Measurements from ENCODE around the gene MVD. TPM values are rescaled to one million over a fixed set of nuclear protein-coding genes. Genes with fewer than 3 reads are reported as not detected.

Gene MVD, protein sequence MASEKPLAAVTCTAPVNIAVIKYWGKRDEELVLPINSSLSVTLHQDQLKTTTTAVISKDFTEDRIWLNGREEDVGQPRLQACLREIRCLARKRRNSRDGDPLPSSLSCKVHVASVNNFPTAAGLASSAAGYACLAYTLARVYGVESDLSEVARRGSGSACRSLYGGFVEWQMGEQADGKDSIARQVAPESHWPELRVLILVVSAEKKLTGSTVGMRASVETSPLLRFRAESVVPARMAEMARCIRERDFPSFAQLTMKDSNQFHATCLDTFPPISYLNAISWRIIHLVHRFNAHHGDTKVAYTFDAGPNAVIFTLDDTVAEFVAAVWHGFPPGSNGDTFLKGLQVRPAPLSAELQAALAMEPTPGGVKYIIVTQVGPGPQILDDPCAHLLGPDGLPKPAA
- total RNA-seq (10 to 100 TPM; 16.8 to 25.7 (median 23.2) TPM), polyA plus RNA-seq (100 to 1,000 TPM in 1 of 3 donors, 10 to 100 TPM in 2; 41.4 to 206 (median 84.8) TPM)

DNA sequence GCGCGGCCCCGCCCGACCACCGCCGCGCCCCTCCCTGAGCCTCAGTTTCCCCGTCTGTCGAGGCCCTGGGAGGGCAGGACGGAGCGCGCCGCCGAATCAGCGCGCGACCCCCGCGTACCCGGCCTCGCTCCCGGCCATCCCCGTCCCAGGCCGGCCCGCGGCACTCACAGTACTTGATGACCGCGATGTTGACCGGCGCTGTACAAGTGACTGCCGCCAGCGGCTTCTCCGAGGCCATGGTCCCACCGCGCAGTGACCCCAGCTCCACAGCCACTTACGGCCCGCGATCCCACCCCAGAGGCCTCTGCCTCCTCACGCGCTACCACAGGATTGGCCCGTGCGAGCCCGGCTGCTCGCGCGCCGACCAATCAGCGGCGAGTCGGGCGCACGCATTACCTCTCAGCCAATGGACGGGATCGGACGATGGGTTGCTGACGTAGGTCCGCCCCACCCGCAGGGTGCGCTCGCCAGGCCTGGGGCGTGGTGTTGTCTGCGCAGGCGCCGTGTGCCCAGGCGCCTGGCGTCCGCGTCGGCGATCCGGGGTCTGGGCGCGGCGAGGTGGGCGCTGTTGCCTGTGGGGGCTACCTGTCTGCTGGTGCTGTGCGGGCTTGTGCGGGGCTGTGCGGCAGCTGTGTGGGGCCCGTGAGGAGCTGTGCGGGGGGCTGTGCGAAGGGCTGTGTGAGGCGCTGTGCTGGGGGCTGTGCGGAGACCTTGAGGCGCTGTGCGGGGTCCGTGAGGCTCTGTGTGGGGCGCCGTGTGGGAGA, at the start of gene MVD:
Gene MVD, minus strand, starts transcription at position 249 of the 764 bp plus-strand sequence. Its CDS starts 11 bp downstream, at position 238.
- intact Hi-C loops (cut with DNase I), result loop anchor here (1.0 kb wide), 1 partner anchor 93 kb away; the partner anchor contains the start of gene ZC3H18
- Histone ChIP-seq H3K9me3 (no peaks in the 10 kb centered on the region), H3K36me3 (peaks cover 0 to 3% (median 0%) of the 10 kb centered on the region in 4 donors), H3K27ac (peak within 1 kb of the TSS; percentile 85 to 92 (median 88)), H3K4me3 (peak within 1 kb of the TSS; percentile 79 to 99 (median 85)), H3K27me3 (no peaks in the 10 kb centered on the region), H3K4me1 (peaks cover 0 to 22% (median 14%) of the 10 kb centered on the region in 4 donors)
- 0% methylated on average over 88 of the region's 88 CpGs for WGBS, 2 donors
- DNase-seq, result peak; percentile 99
- TF ChIP-seq EP300 (IDR thresholded peaks at IDR 0.05), result no peak
- TF ChIP-seq POLR2AphosphoS5 (IDR thresholded peaks at IDR 0.05), result peak; percentile 81 to 96 (median 91)
- TF ChIP-seq POLR2A (IDR thresholded peaks at IDR 0.05), result peak; percentile 43 to 86
- TF ChIP-seq, protein P1, sequence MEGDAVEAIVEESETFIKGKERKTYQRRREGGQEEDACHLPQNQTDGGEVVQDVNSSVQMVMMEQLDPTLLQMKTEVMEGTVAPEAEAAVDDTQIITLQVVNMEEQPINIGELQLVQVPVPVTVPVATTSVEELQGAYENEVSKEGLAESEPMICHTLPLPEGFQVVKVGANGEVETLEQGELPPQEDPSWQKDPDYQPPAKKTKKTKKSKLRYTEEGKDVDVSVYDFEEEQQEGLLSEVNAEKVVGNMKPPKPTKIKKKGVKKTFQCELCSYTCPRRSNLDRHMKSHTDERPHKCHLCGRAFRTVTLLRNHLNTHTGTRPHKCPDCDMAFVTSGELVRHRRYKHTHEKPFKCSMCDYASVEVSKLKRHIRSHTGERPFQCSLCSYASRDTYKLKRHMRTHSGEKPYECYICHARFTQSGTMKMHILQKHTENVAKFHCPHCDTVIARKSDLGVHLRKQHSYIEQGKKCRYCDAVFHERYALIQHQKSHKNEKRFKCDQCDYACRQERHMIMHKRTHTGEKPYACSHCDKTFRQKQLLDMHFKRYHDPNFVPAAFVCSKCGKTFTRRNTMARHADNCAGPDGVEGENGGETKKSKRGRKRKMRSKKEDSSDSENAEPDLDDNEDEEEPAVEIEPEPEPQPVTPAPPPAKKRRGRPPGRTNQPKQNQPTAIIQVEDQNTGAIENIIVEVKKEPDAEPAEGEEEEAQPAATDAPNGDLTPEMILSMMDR (IDR thresholded peaks at IDR 0.05), result no peak

DNA sequence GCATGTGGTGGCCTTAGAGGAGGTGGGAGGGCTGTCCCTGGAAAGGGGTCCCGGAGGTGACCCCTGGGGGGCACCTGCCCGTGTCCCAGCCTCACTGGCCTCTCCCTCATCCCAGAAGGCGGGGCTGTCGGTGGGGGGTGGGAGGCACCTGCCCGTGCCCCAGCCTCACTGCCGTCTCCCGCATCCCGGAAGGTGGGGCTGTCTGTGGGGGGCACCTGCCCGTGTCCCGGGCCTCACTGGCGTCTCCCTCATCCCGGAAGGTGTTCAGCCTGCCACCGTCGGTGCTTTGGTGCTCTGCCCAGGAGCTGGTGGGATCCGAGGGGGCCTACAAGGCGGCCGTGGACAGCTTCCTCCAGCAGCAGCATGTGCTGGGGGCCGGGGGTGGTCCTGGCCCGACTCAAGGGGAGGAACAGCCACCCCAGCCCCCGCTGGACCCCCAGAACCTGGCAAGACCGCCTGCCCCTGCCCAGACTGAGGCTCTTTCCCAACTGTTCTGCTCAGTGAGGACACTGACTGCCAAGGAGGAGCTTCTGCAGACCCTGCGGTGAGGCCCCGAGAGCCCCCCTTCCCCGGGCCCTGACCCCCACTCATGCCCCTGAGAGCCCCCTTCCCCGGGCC, 49.6 kb upstream of the MVD start:
- H3K4me3 ChIP-seq, result no peak overlapping the region
- H3K9me3 ChIP-seq, result no peaks in the 10 kb centered on the region
- TF ChIP-seq, protein P1 (IDR thresholded peaks at IDR 0.05), result no peak
- no peak for TF ChIP-seq EP300 (IDR thresholded peaks at IDR 0.05)
- no peak for TF ChIP-seq POLR2AphosphoS5 (IDR thresholded peaks at IDR 0.05)
- no peak for TF ChIP-seq POLR2A (IDR thresholded peaks at IDR 0.05)
- DNase-seq, result no peak
- H3K27me3 ChIP-seq, result no peaks in the 10 kb centered on the region
- intact Hi-C loops (cut with DNase I), result no loop called here
- WGBS, 2 donors, result 73 to 83% methylated on average over 25 of the region's 25 CpGs
- H3K4me1 ChIP-seq, result peaks cover 0 to 8% (median 5%) of the 10 kb centered on the region in 4 donors
- H3K36me3 ChIP-seq, result peaks cover 32 to 44% (median 43%) of the 10 kb centered on the region in 4 donors
- peak overlapping the region in 2 of 4 donors; percentile 10 to 19 for H3K27ac ChIP-seq

DNA sequence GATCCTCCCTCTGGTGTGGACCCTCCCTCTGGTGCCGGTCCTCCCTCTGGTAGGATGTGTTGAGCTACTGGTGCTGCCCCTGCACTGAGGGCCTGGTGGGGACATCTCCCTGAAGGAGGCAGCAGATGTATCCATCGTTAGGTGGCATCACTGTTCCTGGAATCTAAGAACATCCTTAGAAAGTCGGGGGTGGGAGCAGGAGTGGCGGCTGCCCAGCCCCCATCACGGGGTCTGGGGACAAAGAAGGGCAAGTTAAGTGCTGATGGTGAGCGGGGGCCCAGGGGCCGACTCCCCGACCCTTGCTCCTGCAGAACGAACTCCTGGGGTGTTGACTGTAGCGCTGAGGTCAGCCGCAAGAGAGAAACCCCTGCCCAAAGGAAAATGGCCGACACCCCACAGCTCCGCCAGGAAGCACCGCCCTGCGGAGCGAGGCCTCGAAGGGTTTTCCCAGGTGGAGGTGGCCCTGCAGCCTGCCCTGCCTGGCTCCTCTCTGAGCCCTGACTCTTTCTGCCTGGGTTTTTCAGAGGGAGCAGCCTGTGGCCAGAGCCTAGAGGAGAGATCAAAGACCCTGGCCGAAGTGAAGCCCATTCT, 49.0 kb upstream of the MVD start:
- no peak for DNase-seq
- WGBS, 2 donors, result 80 to 84% methylated on average over 18 of the region's 18 CpGs
- intact Hi-C loops (cut with DNase I), result no loop called here
- Histone ChIP-seq H3K27me3 (no peaks in the 10 kb centered on the region), H3K27ac (peak overlapping the region in 1 of 4 donors; percentile 19), H3K9me3 (no peaks in the 10 kb centered on the region), H3K4me3 (no peak overlapping the region), H3K4me1 (peaks cover 0 to 14% (median 11%) of the 10 kb centered on the region in 4 donors), H3K36me3 (peaks cover 26 to 38% (median 37%) of the 10 kb centered on the region in 4 donors)
- TF ChIP-seq POLR2A (IDR thresholded peaks at IDR 0.05) (no peak), POLR2AphosphoS5 (IDR thresholded peaks at IDR 0.05) (no peak), EP300 (IDR thresholded peaks at IDR 0.05) (no peak)
- TF ChIP-seq, protein P1 (IDR thresholded peaks at IDR 0.05), result no peak

DNA sequence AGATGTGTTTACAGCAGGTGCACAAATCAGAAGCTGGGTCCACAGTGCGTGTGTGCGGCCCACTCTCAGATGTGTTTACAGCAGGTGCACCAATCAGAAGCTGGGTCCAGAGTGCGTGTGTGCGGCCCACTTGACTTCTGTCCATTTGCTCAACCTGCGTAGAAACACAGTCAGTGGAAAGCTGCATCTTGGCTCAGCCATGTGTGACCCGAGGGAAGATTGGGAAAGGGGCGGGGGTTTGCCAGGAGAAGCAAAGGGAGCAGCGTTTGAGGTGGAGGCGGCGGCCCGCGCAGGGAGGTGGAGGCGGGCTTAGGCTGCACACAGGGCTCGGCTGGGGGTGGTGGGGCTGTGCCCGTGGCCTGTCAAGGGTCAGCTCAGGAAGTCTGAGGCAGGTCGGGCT, 47.7 kb upstream of the MVD start:
- H3K27ac ChIP-seq, result no peak overlapping the region
- no peak overlapping the region for H3K4me3 ChIP-seq
- WGBS, 2 donors, result 77 to 80% methylated on average over 16 of the region's 16 CpGs
- intact Hi-C loops (cut with DNase I), result no loop called here
- no peaks in the 10 kb centered on the region for H3K27me3 ChIP-seq
- no peaks in the 10 kb centered on the region for H3K9me3 ChIP-seq
- TF ChIP-seq, protein P1 (IDR thresholded peaks at IDR 0.05), result no peak
- TF ChIP-seq POLR2AphosphoS5 (IDR thresholded peaks at IDR 0.05) (no peak), EP300 (IDR thresholded peaks at IDR 0.05) (no peak), POLR2A (IDR thresholded peaks at IDR 0.05) (no peak)
- H3K36me3 ChIP-seq, result peaks cover 14 to 25% (median 24%) of the 10 kb centered on the region in 4 donors
- DNase-seq, result no peak
- peaks cover 0 to 19% (median 15%) of the 10 kb centered on the region in 4 donors for H3K4me1 ChIP-seq
